Measurements from ENCODE around the gene ASB1.

ASB1 gene

DNA sequence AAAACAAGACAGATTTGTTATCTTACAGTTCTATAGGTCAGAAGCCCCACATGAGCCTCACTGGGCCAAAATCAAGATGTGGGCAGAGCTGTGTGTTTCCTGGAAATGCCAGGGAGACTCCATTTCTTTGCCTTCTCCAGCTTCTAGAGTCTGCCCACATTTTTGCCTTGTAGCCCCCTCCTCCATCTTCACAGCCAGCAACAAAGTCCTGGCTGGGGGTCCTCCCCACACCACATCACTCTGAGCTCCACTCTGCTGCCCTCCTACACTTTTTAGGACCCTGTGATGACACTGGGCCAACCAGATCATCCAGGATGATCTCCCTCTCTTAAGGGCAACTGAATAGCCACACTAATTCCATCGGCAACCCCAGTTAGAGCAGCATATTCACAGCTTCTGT lies 34.3 kb downstream of the ASB1 start:
- Mint-ChIP-seq H3K27ac (peak overlapping the region in 1 of 2 donors; percentile 93), H3K27me3 (no peaks in the 10 kb centered on the region), H3K9me3 (peaks cover 5 to 15% of the 10 kb centered on the region in 2 donors), H3K4me3 (no peak overlapping the region), H3K4me1 (peaks cover 6% of the 10 kb centered on the region)
- DNase-seq (no peak), ATAC-seq (no peak)

DNA sequence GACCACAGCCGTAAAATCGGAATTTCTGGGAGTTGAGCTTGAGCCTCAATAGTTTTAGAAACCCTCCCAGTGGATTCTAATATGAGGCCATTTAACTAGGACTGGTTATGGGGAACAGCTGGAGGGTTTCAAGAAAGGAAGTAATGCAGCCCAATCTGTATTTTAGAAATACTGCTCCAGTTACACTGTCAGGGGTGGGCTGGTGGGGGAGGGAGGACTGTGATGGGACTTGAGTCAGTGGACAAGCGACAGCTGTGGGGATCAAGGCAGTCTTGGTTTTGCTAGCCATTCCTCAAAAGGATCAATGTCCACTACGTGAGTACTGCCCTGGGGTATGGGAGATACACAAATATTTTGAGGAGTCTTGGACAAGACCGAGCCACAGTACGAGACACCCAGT lies 34.8 kb downstream of the ASB1 start:
- DNase-seq, result no peak
- Mint-ChIP-seq H3K27ac (no peak overlapping the region), H3K4me3 (no peak overlapping the region), H3K4me1 (peaks cover 6% of the 10 kb centered on the region), H3K27me3 (no peaks in the 10 kb centered on the region), H3K9me3 (peaks cover 2 to 11% of the 10 kb centered on the region in 2 donors)
- ATAC-seq, result no peak

DNA sequence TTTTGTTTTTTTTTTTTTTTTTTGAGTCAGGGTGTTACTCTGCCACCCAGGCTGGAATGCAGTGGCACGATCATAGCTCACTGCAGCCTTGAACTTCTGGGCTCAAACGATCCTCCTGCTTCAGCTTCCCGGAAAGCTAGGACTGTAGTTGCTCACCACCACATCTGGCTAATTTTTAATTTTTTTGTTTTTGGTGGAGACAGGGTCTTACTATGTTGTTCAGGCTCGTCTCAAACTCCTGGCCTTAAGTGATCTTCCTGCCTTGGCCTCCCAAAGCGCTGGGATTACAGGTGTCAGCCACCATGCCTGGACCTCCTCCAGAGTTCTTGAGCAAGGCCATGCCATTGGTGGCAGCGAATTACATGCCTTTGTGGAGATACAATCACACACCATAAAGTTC lies 35.2 kb downstream of the ASB1 start:
- no peak for ATAC-seq
- H3K4me1 Mint-ChIP-seq, result peaks cover 6% of the 10 kb centered on the region
- H3K27me3 Mint-ChIP-seq, result no peaks in the 10 kb centered on the region
- H3K4me3 Mint-ChIP-seq, result no peak overlapping the region
- peaks cover 0 to 7% of the 10 kb centered on the region in 2 donors for H3K9me3 Mint-ChIP-seq
- no peak overlapping the region for H3K27ac Mint-ChIP-seq
- DNase-seq, result no peak

DNA sequence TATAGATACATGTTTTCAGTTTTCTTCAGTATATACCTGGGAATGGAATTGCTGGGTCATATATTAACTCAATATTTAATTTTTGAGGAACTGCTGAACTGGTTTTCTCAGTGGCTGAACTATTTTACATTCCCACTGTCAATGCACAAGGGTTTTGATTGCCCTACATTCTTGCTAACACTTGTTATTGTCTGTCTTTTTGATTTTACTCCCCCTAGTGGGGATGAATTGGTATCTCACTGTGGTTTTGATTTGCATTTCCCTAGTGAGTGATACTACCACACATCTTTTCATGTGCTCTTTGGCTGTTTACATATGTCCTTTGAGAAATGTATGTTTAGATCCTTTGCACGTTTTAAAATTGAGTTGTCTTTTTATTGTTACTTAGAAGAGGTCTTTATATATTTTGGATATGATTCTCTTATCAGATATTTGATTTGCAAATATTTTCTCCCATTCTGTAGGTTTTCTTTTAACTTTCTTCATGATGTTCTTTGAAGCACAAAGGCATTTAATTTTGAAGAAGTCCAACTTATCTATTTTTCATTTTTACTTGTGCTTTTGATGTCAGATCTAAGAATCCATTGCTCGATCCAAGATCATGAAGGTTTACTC lies 36.2 kb downstream of the ASB1 start:
- H3K4me1 Mint-ChIP-seq, result peaks cover 6% of the 10 kb centered on the region
- ATAC-seq, result peak; percentile 75
- no peak for DNase-seq

DNA sequence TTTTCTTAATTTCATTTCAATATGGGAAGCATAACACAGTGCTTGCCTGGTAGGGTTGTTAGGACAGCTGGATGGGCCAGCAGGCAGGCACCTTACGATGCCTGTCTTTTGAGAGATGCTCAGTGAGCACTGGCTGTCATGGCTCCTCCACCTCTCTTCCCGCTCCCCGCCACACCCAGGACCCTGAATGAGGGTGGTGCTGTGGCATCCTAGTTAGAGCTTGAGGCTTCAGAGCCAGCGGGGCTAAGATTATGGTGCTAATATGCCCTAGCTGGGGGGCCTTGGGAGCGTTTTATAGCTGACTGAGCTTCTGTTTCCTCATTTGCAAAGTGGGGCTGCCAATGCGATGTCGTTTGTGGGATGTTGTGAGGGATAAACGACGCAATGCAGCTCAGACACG lies 37.7 kb downstream of the ASB1 start:
- H3K27ac Mint-ChIP-seq, result no peak overlapping the region
- no peaks in the 10 kb centered on the region for H3K27me3 Mint-ChIP-seq
- no peak overlapping the region for H3K4me3 Mint-ChIP-seq
- ATAC-seq, result no peak
- H3K4me1 Mint-ChIP-seq, result peaks cover 6% of the 10 kb centered on the region
- H3K9me3 Mint-ChIP-seq, result peaks cover 6 to 14% of the 10 kb centered on the region in 2 donors
- no peak for DNase-seq

More for the DNA sequence above, 36.2 kb downstream of the ASB1 start:
- Mint-ChIP-seq H3K27ac (no peak overlapping the region), H3K27me3 (no peaks in the 10 kb centered on the region), H3K9me3 (no peaks in the 10 kb centered on the region), H3K4me3 (no peak overlapping the region)

DNA sequence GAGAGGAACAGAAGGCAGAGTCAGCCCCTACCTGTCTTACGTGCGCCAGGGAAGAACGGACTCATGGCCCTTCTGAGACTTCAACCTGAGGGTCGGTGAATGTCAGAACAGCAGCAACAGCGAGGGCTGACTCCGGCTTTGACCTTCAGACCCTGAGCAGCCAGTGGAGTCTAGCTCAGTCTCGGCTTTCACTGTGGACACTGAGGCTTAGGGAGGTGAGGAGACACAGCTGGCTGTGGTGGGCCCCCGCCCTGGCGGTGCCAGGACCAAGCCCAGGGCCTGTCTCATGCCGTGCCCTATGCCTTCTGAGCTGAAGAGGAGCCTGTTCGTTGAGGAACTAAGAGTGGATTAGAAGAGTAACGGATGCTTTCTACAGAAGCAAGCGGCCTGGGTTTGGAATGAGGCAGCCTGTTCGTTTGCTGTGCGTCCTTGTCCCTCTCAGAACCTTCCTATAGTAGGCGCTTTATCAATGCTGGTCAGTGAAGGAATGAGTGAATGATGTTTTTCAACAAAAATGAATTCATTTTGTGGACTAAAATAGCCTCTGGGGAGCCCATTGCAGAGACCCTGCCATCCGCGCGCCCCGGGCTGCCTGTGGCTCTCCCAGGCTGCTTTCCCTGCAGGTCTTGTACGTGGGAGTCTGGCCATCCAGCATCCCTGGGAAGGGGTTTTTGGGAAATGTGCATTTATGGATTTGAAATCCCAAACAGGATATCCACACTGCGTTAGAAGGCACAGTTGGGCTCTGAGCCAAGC lies 38.9 kb downstream of the ASB1 start:
- peaks cover 13 to 21% of the 10 kb centered on the region in 2 donors for H3K9me3 Mint-ChIP-seq
- no peak for ATAC-seq

DNA sequence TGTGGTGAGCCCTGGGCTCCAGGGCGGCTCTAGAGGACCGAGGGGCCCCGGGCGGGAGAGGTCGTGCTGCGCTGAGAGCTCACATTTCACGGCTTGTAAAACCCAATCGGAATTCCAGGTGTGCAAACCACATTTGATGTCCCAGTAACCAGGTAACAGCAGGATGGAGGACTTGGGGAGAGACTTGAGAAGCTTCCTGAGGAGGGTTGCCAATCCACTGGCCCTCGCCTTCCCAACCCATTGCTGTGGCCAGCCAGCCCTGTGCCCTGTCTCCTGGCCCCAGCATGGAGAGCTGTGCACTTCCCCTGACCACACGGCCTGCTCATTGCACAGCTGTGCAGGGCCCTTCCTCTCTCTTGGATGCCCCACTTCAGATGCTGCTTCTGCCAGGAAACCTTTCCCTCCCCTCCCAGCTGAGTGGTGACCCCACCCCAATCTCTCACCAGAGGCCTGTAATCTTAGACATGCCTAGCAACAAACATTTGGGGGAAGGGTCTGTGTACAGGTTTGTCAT lies 39.6 kb downstream of the ASB1 start:
- Mint-ChIP-seq H3K9me3 (peaks cover 14 to 21% of the 10 kb centered on the region in 2 donors), H3K4me3 (no peak overlapping the region), H3K27ac (no peak overlapping the region), H3K27me3 (no peaks in the 10 kb centered on the region), H3K4me1 (peaks cover 6% of the 10 kb centered on the region)
- ATAC-seq, result no peak
- no peak for DNase-seq

More for the DNA sequence above, 38.9 kb downstream of the ASB1 start:
- peaks cover 6% of the 10 kb centered on the region for H3K4me1 Mint-ChIP-seq
- H3K27me3 Mint-ChIP-seq, result no peaks in the 10 kb centered on the region
- no peak for DNase-seq
- H3K27ac Mint-ChIP-seq, result no peak overlapping the region
- H3K4me3 Mint-ChIP-seq, result no peak overlapping the region

DNA sequence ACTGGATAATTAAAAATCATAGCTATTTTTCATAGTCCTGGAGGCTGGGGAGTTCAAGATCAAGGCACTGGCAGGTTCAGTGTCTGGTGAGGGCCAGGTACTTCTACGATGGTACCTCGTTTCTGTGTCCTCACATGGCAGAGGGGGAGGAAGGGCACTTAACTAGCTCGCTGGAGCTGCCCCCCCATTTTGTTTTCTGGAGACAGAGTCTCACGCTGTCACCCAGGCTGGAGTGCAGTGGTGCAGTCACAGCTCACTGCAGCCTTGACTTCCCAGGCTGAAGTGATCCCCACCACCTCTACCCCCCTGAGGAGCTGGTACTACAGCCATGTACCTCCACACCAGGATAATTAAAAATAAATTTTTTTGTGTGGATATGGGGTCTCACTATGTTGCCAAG lies 40.3 kb downstream of the ASB1 start:
- Mint-ChIP-seq H3K9me3 (peaks cover 18 to 23% of the 10 kb centered on the region in 2 donors), H3K4me1 (peaks cover 6% of the 10 kb centered on the region), H3K27ac (no peak overlapping the region), H3K27me3 (no peaks in the 10 kb centered on the region), H3K4me3 (no peak overlapping the region)
- DNase-seq, result no peak
- ATAC-seq, result no peak

DNA sequence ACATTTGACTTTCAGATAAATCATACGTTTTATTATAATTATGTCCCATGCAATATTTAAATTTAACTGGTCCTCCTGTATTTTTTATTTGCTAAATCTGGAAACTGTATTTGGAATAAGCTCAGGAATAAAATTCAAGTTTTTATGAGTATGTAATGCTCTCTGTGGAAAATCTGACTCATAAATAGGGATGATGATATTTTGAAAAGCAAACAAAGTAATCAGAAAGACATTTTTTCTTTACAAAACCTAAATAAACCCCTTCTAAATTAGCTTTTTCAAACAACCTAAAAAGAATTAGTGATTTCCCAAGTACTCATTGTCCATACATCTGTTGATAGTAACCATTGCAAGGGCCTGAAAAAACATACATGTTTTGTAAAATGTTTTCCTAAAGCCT lies 41.1 kb downstream of the ASB1 start:
- ATAC-seq (no peak), DNase-seq (no peak)
- Mint-ChIP-seq H3K27ac (no peak overlapping the region), H3K4me1 (peaks cover 6% of the 10 kb centered on the region), H3K27me3 (no peaks in the 10 kb centered on the region), H3K4me3 (no peak overlapping the region), H3K9me3 (peaks cover 25 to 30% of the 10 kb centered on the region in 2 donors)

DNA sequence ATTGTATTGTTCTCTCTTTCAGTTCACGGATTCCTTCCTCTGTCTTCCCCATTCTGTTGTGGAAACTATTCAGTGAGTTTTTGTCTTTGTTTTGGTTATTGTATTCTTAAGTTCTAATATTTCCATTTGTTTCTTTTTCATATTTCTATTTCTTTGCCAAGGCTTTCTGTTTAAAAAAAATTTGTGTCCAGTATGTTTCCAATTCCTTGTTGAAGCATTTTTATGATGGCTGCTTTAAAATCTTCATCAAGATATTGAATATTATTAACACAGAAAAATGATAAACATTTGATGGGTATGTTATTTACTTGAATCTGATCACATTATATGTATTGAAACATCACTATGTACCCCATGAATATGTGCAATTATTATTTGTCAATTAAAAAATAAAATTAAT lies 42.4 kb downstream of the ASB1 start:
- no peak overlapping the region for H3K4me3 Mint-ChIP-seq
- H3K27ac Mint-ChIP-seq, result no peak overlapping the region
- H3K9me3 Mint-ChIP-seq, result peaks cover 39 to 44% of the 10 kb centered on the region in 2 donors
- H3K27me3 Mint-ChIP-seq, result no peaks in the 10 kb centered on the region
- no peaks in the 10 kb centered on the region for H3K4me1 Mint-ChIP-seq
- ATAC-seq, result no peak
- DNase-seq, result no peak

DNA sequence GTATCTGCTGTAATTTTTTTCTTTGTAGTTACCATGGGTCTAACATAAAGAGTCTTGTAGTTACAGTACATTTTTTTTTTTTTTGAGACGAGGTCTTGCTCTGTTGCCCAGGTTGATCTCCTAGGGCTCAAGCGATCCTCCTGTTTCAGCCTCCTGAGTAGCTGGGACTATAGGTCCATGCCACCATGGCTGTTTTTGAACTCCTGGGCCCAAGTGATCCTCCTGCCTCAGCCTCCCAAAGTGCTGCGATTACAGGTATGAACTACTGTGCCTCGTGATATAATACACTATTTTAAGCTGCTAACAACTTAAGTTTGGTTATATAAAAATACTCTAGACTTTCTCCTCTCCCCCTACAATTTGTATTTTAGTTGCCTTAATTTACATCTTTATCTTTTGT lies 46.3 kb downstream of the ASB1 start:
- H3K4me1 Mint-ChIP-seq, result no peaks in the 10 kb centered on the region
- ATAC-seq (no peak), DNase-seq (no peak)
- H3K9me3 Mint-ChIP-seq, result peaks cover 49 to 52% of the 10 kb centered on the region in 2 donors
- no peak overlapping the region for H3K4me3 Mint-ChIP-seq
- H3K27ac Mint-ChIP-seq, result no peak overlapping the region
- no peaks in the 10 kb centered on the region for H3K27me3 Mint-ChIP-seq

DNA sequence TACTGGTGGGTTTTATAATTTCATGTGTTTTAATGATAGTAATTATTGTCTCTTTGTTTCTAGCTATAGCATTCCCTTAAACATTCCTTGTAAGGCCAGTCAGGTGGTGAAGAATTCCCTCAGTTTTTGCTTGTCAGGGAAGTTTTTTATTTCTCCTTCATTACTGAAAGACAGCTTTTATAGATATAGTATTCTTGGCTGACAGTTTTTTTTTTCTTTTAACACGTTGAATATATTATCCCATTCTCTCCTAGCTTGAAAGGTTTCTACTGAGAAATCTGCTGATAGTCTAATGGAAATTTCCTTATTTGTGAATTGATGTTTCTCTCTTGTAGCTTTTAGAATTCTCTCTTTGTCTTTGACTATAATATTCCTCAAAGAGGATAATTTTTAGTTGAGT lies 46.8 kb downstream of the ASB1 start:
- no peak overlapping the region for H3K4me3 Mint-ChIP-seq
- peaks cover 52 to 54% of the 10 kb centered on the region in 2 donors for H3K9me3 Mint-ChIP-seq
- no peaks in the 10 kb centered on the region for H3K4me1 Mint-ChIP-seq
- ATAC-seq (no peak), DNase-seq (no peak)
- H3K27ac Mint-ChIP-seq, result no peak overlapping the region
- no peaks in the 10 kb centered on the region for H3K27me3 Mint-ChIP-seq

DNA sequence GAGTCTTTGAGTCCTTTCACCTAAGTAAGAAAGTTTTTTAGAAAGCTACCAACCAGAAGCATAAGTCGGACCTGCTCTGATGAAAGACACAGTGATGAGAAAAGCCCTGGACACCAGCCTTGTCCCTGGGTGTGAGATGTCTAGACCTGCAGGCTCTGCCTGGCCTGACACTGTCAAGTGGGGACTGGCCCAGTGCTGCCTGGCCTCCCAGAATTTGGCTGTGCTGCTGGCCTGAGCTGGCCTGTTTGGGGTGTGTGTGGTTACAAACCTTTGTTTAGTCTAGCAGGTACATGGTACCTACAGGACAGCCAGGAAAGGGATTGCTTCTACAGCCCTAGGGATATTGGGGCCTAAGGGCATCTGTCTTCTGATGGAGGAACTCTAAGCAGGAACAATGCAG lies 48.3 kb downstream of the ASB1 start:
- Mint-ChIP-seq H3K9me3 (peaks cover 52% of the 10 kb centered on the region in 2 donors), H3K27ac (no peak overlapping the region), H3K27me3 (no peaks in the 10 kb centered on the region), H3K4me1 (no peaks in the 10 kb centered on the region), H3K4me3 (no peak overlapping the region)
- ATAC-seq, result no peak
- no peak for DNase-seq

DNA sequence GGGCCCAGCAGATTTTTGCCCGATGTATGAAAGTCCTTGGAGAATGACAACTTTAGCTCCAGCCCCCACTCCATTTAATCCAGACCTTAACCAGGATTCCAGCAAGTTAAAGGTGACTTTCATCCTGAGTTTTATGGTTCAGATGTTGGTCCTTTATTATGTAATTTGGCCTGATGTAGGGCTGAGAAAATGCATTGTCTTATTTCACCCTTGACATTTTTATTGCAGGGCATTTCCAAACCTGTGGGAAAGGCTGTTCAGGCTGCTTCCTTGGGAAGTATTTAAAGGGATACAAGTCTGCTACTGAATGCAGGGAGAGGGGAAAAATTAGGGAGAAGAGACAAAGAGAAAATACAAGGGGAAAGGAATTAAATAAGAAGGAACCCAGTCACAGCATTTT lies 48.8 kb downstream of the ASB1 start:
- no peak overlapping the region for H3K27ac Mint-ChIP-seq
- no peak for ATAC-seq
- peaks cover 53% of the 10 kb centered on the region in 2 donors for H3K9me3 Mint-ChIP-seq
- no peaks in the 10 kb centered on the region for H3K27me3 Mint-ChIP-seq
- DNase-seq, result no peak
- H3K4me1 Mint-ChIP-seq, result no peaks in the 10 kb centered on the region
- H3K4me3 Mint-ChIP-seq, result no peak overlapping the region

DNA sequence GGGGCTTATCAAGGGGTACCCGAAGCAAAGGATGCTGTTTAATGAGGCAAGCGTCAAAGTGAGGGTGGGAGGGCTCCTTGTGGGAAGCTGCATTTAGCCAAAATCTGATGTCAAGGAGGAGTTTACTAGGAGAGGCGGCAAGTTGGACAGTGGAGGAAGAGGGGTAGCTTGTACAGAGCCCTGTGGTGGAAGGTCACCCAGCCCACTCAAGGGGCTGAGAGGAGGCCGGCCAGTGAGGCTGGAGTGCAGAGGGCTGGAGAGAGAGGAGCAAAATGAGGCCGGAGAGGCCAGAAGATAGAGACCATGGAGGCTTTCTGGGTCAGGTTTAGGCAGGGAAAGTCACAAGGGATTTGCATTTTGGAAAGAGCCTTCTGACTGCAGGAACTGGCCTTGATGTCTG lies 49.5 kb downstream of the ASB1 start:
- ATAC-seq (no peak), DNase-seq (no peak)
- Mint-ChIP-seq H3K27ac (peak overlapping the region in 1 of 2 donors; percentile 16), H3K9me3 (peaks cover 55 to 56% of the 10 kb centered on the region in 2 donors), H3K4me3 (no peak overlapping the region), H3K27me3 (no peaks in the 10 kb centered on the region), H3K4me1 (no peaks in the 10 kb centered on the region)

DNA sequence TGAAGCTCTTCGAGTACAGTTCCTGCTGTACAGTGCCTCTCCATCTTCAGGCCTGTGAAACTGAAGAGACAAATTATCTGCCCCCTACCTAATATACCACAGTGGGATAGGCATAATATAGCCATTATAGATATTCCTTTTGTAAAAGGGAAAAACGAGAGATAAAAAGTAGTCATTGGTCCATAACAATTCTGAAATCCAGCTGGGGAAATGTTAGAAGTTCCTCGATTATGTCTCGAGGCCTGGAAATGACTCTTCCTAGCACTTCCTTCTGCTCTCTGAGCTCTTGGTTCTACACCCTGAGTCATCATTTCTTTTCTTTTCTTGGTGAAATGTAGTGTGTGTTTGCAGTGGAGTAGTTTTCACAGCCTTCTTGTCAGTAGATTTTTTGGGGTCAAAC lies 51.5 kb downstream of the ASB1 start:
- Mint-ChIP-seq H3K4me1 (no peaks in the 10 kb centered on the region), H3K27ac (no peak overlapping the region), H3K4me3 (no peak overlapping the region), H3K27me3 (no peaks in the 10 kb centered on the region), H3K9me3 (peaks cover 39 to 43% of the 10 kb centered on the region in 2 donors)
- DNase-seq, result no peak
- ATAC-seq, result no peak
